K562 (cell line): Measurements from ENCODE around the gene TXNDC8. TPM values are rescaled to one million over a fixed set of nuclear protein-coding genes. Genes with fewer than 3 reads are reported as not detected.
A peak's percentile ranks its signal among the peaks of the same experiment; 100 is the strongest.

Experiments used
- ATAC-seq: fragments of 200-7000 bp; cut with Tn5 transposase; 3 replicates; pipeline ENCODE4 v1.9.1; 2020; ENCODE audit warnings: moderate library complexity
- BruUV-seq: library from RNA; stranded (reverse); fragments of 400-500 nt; replicated peaks from 2 replicates; lab custom pipeline; 2021; lab: Mats Ljungman, UMichigan
- CTCF ChIA-PET: fragments of 300-600 bp; formaldehyde crosslinking; extraction: SDS; loops from one replicate; lab custom pipeline; 2021; ENCODE audit warnings: low intra/inter-chr PET ratio; lab: Yijun Ruan, JAX
- POLR2A ChIA-PET: fragments of 300-600, 350-650 bp; sonication (Branson Sonifier 250); formaldehyde crosslinking; extraction: SDS; loops from one replicate; lab custom pipeline; 2021; ENCODE audit warnings: antibody characterized with exemption, inconsistent platforms; lab: Yijun Ruan, JAX
- DNase-seq, 4 experiments: peaks; one replicate each; pipeline versions ENCODE4 v3.0.0 to v3.0.0-alpha.2; 2011 to 2018; ENCODE audit warnings: low spot score in 3 of 4, mixed read lengths in 3 of 4; ENCODE audit errors: extremely low read depth in 1 of 4
- FAIRE-seq: peaks from 2 replicates; lab custom pipeline; 2011; peaks lifted over from hg19 to GRCh38; lab: Jason Lieb, UNC
- H2AFZ ChIP-seq: 2 replicates; pipeline ENCODE4 v1.6.0; 2011; ENCODE audit warnings: low read depth, low read length, control low read depth, inconsistent platforms
- H3K27ac ChIP-seq: fragments of 200-600 bp; 3 replicates; pipeline ENCODE4 v1.8.0; 2011; ENCODE audit warnings: low read depth, mild to moderate bottlenecking, control low read depth, inconsistent platforms, low read length, moderate library complexity, mixed read lengths; ENCODE audit errors: extremely low read depth
- H3K27me3 ChIP-seq, 2 experiments: fragments of 300-600 bp in 1 of 2; 2 replicates in 1 of 2; 3 replicates in 1 of 2; pipeline versions ENCODE4 v1.6.0 to v1.8.0; 2011; ENCODE audit warnings: inconsistent platforms in 2 of 2, low read length in 2 of 2, mild to moderate bottlenecking in 1 of 2, mixed read lengths in 1 of 2, moderate library complexity in 1 of 2; ENCODE audit not compliant: control insufficient read depth in 2 of 2, insufficient read depth in 2 of 2
- H3K36me3 ChIP-seq: fragments of 300-600 bp; 3 replicates; pipeline ENCODE4 v1.8.0; 2011; ENCODE audit warnings: mild to moderate bottlenecking, low read length, inconsistent platforms; ENCODE audit not compliant: control insufficient read depth, insufficient read depth
- H3K4me1 ChIP-seq, 2 experiments: fragments of 200-600 bp in 1 of 2; replicated peaks in 1 of 2; 2 replicates in 1 of 2; 3 replicates in 1 of 2; pipeline versions ENCODE4 v1.5.1 to v1.8.0; 2011; ENCODE audit warnings: inconsistent platforms in 2 of 2, low read length in 2 of 2, mild to moderate bottlenecking in 1 of 2, mixed read lengths in 1 of 2, moderate library complexity in 1 of 2; ENCODE audit not compliant: control insufficient read depth in 2 of 2, insufficient read depth in 2 of 2
- H3K4me2 ChIP-seq: 2 replicates; pipeline ENCODE4 v1.6.1; 2011; ENCODE audit warnings: low read length, control low read depth, inconsistent platforms, mixed read lengths; ENCODE audit not compliant: insufficient read depth
- H3K4me3 ChIP-seq: fragments of 200-600 bp; sonication (generic), shearing (Covaris generic); 2 replicates; pipeline ENCODE4 v1.5.1; 2016; ENCODE audit warnings: control low read depth, inconsistent platforms
- H3K79me2 ChIP-seq: fragments of 200-600 bp; 3 replicates; pipeline ENCODE4 v1.8.0; 2011; ENCODE audit warnings: low read length, inconsistent platforms; ENCODE audit not compliant: control insufficient read depth, insufficient read depth
- H3K9ac ChIP-seq, 2 experiments: 2 replicates each; pipeline versions ENCODE4 v1.6.0 to v1.6.1; 2011; ENCODE audit warnings: low read depth in 2 of 2, low read length in 2 of 2, control low read depth in 1 of 2, inconsistent platforms in 1 of 2, mild to moderate bottlenecking in 1 of 2, mixed read lengths in 1 of 2; ENCODE audit not compliant: insufficient read depth in 1 of 2
- H3K9me1 ChIP-seq: one replicate; pipeline ENCODE4 v1.6.0; 2011; ENCODE audit warnings: inconsistent platforms, mild to moderate bottlenecking, low read length, moderate library complexity; ENCODE audit not compliant: control insufficient read depth, insufficient read depth
- H3K9me3 ChIP-seq: replicated peaks from 2 replicates; pipeline ENCODE4 v1.5.1; 2011; ENCODE audit warnings: low read depth, low read length, inconsistent platforms; ENCODE audit not compliant: control insufficient read depth, insufficient read depth
- H4K20me1 ChIP-seq: replicated peaks from 2 replicates; pipeline ENCODE4 v1.6.1; 2011; ENCODE audit warnings: low read length, inconsistent platforms, mixed read lengths; ENCODE audit not compliant: control insufficient read depth, insufficient read depth
- COPS2 ChIP-seq: fragments of 450-650 bp; conservative IDR thresholded peaks from 2 replicates; pipeline ENCODE4 v1.6.1; 2016; ENCODE audit warnings: mild to moderate bottlenecking, moderate library complexity
- ETV5 ChIP-seq: sonication (generic); formaldehyde crosslinking; IDR thresholded peaks from 2 replicates; pipeline ENCODE4 v1.4.0; 2020; ENCODE audit warnings: low read depth, mild to moderate bottlenecking, missing genetic modification reagents
- FOXK1 ChIP-seq: sonication (generic); formaldehyde crosslinking; IDR thresholded peaks from 2 replicates; pipeline ENCODE4 v1.8.0; 2022; ENCODE audit warnings: missing genetic modification reagents, mild to moderate bottlenecking, borderline replicate concordance
- HES1 ChIP-seq: fragments of 450-650 bp; IDR thresholded peaks from 2 replicates; pipeline ENCODE4 v1.6.1; 2016; ENCODE audit warnings: low read depth, mild to moderate bottlenecking, moderate library complexity
- HNRNPH1 ChIP-seq: fragments of 200-400 bp; formaldehyde crosslinking; optimal IDR thresholded peaks from 2 replicates; pipeline ENCODE3; 2017; ENCODE audit warnings: low read depth, mild to moderate bottlenecking, low read length, moderate library complexity
- KDM1A ChIP-seq, 2 experiments: fragments of 450-650 bp; IDR thresholded peaks; 2 replicates each; pipeline ENCODE4 v1.6.1; 2016; ENCODE audit warnings: mild to moderate bottlenecking in 2 of 2
- KDM4B ChIP-seq, 2 experiments: fragments of 450-650 bp in 1 of 2; sonication (generic) in 1 of 2; IDR thresholded peaks; 2 replicates each; pipeline ENCODE4 v1.6.1; 2016 to 2017; ENCODE audit warnings: borderline replicate concordance in 2 of 2, antibody characterized with exemption in 1 of 2, low read depth in 1 of 2, mild to moderate bottlenecking in 1 of 2
- LCOR ChIP-seq: sonication (generic); formaldehyde crosslinking; IDR thresholded peaks from 2 replicates; pipeline ENCODE4 v1.8.0; 2022; ENCODE audit warnings: mild to moderate bottlenecking, missing genetic modification reagents
- MIER1 ChIP-seq: fragments of 450-650 bp; IDR thresholded peaks from 2 replicates; pipeline ENCODE4 v1.6.1; 2016; ENCODE audit warnings: antibody characterized with exemption, mild to moderate bottlenecking, low read depth
- RFX7 ChIP-seq: fragments of 250-450 bp; sonication (Bioruptor Pico); IDR thresholded peaks from 2 replicates; pipeline ENCODE4 v1.5.1; 2021; ENCODE audit warnings: mild to moderate bottlenecking
- TAL1 ChIP-seq: fragments of 450-650 bp; IDR thresholded peaks from 2 replicates; pipeline ENCODE4 v1.6.1; 2016; ENCODE audit warnings: mild to moderate bottlenecking
- TBP ChIP-seq: optimal IDR thresholded peaks from 2 replicates; pipeline ENCODE3; 2011; ENCODE audit warnings: low read depth, low read length, improper control_type of control experiment
- ZNF124 ChIP-seq: sonication (generic); formaldehyde crosslinking; IDR thresholded peaks from 2 replicates; pipeline ENCODE4 v1.8.1; 2022; ENCODE audit warnings: missing genetic modification reagents
- ZNF507 ChIP-seq: conservative IDR thresholded peaks from 2 replicates; pipeline ENCODE4 v1.6.1; 2017; ENCODE audit warnings: missing genetic modification characterization, missing compliant biosample characterization
- WGBS: fragments of 100-300 bp; shearing (Covaris generic); methylation state at CpG from one replicate; pipeline ENCODE4 v1.1.6; 2016; ENCODE audit warnings: low coverage, mixed read lengths; ENCODE audit not compliant: insufficient coverage; ENCODE audit errors: missing lambda C conversion rate; 5-methylcytosine and 5-hydroxymethylcytosine counted together
- in situ Hi-C: fragments of 300-500 bp; cut with MboI; formaldehyde crosslinking; loops from 4 replicates; pipeline ENCODE4 v1.15.0; 2018; ENCODE audit warnings: inconsistent platforms, mixed read lengths
- intact Hi-C: fragments of 100-400 bp; cut with micrococcal nuclease; formaldehyde crosslinking; loops from 2 replicates; pipeline ENCODE4 v1.14.2; 2022
- polyA plus RNA-seq, 8 experiments: library from polyadenylated mRNA; depleted of rRNA in 4 of 8; stranded (reverse) in 5 of 8; unstranded in 3 of 8; fragments of >200 nt; fragmentation: Nextera tagmentation in 2 of 8; fragmentation: Illumina TruSeq in 1 of 8; extraction: Ambion mirVana in 2 of 8; extraction: Trizol in 1 of 8; gene quantifications; 2 replicates each; pipeline versions ENCODE4 v1.2.1 to v1.2.3, GENCODE V29; 2011 to 2014; ENCODE audit warnings: inconsistent platforms in 1 of 8, missing spikeins in 1 of 8
- total RNA-seq, 7 experiments: library from RNA; depleted of rRNA in 6 of 7; stranded (reverse); fragments of >200 nt in 6 of 7; fragmentation: Illumina TruSeq in 2 of 7; extraction: Trizol in 2 of 7; gene quantifications; 2 replicates each; pipeline versions ENCODE4 v1.2.1 to v1.2.3, GENCODE V29; 2011 to 2021; ENCODE audit warnings: low replicate concordance in 1 of 7
- TF ChIP-seq, protein P1 (sequence below): fragments of 250-450 bp; sonication (Bioruptor Pico); IDR thresholded peaks from 2 replicates; pipeline ENCODE4 v1.8.0; 2021; ENCODE audit warnings: borderline replicate concordance, mild to moderate bottlenecking, moderate library complexity; ENCODE audit not compliant: poor library complexity, severe bottlenecking

TXNDC8 gene
- total and polyA plus RNA-seq, 9 of the 15 experiments (the other 6 are each of a cell fraction or from before 2014, with no cell fraction given): not detected

DNA sequence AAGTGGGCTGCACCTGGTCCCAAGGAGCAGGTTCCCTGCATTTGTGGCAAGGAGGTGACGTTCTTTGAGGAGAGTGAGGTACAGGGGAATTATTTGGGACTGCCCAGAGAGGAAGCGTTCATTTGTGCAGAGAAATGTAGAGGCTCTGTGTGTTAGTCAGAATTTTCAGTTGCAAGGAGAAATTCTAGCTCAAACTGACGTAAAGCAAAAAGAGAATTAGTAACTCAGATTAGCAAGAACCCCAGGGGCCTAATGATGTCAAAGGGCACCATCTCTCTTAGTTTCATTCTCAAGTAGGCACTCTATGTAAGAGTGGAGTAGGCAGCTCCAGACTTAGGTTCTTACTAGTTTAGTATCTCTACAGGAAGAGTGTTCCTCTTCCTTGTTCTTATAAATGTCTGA lies 79.0 kb downstream of the TXNDC8 start:
- TF ChIP-seq FOXK1: no peak
- TF ChIP-seq MIER1: no peak
- TF ChIP-seq, protein P1, sequence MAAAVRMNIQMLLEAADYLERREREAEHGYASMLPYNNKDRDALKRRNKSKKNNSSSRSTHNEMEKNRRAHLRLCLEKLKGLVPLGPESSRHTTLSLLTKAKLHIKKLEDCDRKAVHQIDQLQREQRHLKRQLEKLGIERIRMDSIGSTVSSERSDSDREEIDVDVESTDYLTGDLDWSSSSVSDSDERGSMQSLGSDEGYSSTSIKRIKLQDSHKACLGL (CRISPR knock-in tag): no peak
- no peak for TF ChIP-seq HES1
- no peak for TF ChIP-seq TBP
- no peak for TF ChIP-seq ETV5 (CRISPR knock-in tag)
- no peak for TF ChIP-seq LCOR (CRISPR knock-in tag)
- no peak for TF ChIP-seq RFX7 (CRISPR knock-in tag)
- TF ChIP-seq ZNF124: no peak
- TF ChIP-seq KDM1A (IDR thresholded peaks at IDR 0.05): no peak
- no peak for TF ChIP-seq HNRNPH1
- no peak for TF ChIP-seq KDM4B (IDR thresholded peaks at IDR 0.05; ENCODE audit: borderline replicate concordance in 2 of 2, low read depth in 1 of 2)
- no peak for TF ChIP-seq TAL1
- TF ChIP-seq ZNF507 (tag): no peak
- TF ChIP-seq COPS2: no peak
- Histone ChIP-seq H3K4me3 (no peak overlapping the region), H3K36me3 (peaks cover 12% of the 10 kb centered on the region; the same call in 2 of the 3 replicates), H3K79me2 (peaks cover 43% of the 10 kb centered on the region), H3K9me1 (no peaks in the 10 kb centered on the region), H2AFZ (no peak overlapping the region), H3K4me1 (peaks cover 15 to 31% of the 10 kb centered on the region in 2 experiments), H3K9ac (peak overlapping the region in 1 of 2 experiments; percentile 97; a peak in 1 of 4 replicates), H3K27ac (no peak overlapping the region), H3K9me3 (no peaks in the 10 kb centered on the region), H4K20me1 (peaks cover 18% of the 10 kb centered on the region), H3K4me2 (no peak overlapping the region; the same call in 1 of the 2 replicates), H3K27me3 (no peaks in the 10 kb centered on the region)
- CTCF ChIA-PET: no interaction called here
- no TSS peak for BruUV-seq
- in situ Hi-C loops: no loop called here
- FAIRE-seq: no peak
- no peak for ATAC-seq
- POLR2A ChIA-PET: interaction anchor here (0.9 to 6.3 kb wide), 3 partner anchors 13 to 28 kb away, joined by 3 to 94 read pairs (median 3); no protein-coding TSS in a partner anchor
- intact Hi-C loops: loop anchor here (5.0 kb wide), 1 partner anchor 114 kb away; no protein-coding TSS in a partner anchor
- WGBS: 93% methylated on average over 3 of the region's 3 CpGs
- no peak for DNase-seq
